Liver (tissue), 9 donors: ENCODE data around the gene PELI2. TPM values are rescaled to one million over a fixed set of nuclear protein-coding genes. Genes with fewer than 3 reads are reported as not detected.

Source experiments
- DNase-seq: peaks from one replicate; pipeline ENCODE4 v3.0.0-alpha.2; 2017; ENCODE audit warnings: low spot score
- H3K27ac ChIP-seq, 2 donors: one replicate each; pipeline ENCODE4 v1.7.0; 2013; ENCODE audit warnings: inconsistent platforms in 2 of 2, low read length in 2 of 2, control low read depth in 1 of 2, low read depth in 1 of 2, mild to moderate bottlenecking in 1 of 2
- H3K27me3 ChIP-seq, 4 donors: one replicate each; pipeline versions ENCODE4 v1.6.1 to v1.7.0; 2013; ENCODE audit warnings: low read length in 3 of 4, inconsistent platforms in 1 of 4, mild to moderate bottlenecking in 1 of 4, moderate library complexity in 1 of 4; ENCODE audit not compliant: control insufficient read depth in 4 of 4, insufficient read depth in 4 of 4
- H3K36me3 ChIP-seq, 4 donors: one replicate each; pipeline versions ENCODE4 v1.6.1 to v1.7.0; 2013; ENCODE audit warnings: low read length in 3 of 4, mild to moderate bottlenecking in 3 of 4, low read depth in 1 of 4, moderate library complexity in 1 of 4; ENCODE audit not compliant: control insufficient read depth in 4 of 4, insufficient read depth in 3 of 4
- H3K4me1 ChIP-seq, 4 donors: one replicate each; pipeline versions ENCODE4 v1.6.1 to v1.7.0; 2013; ENCODE audit warnings: low read length in 3 of 4, mild to moderate bottlenecking in 3 of 4, moderate library complexity in 1 of 4; ENCODE audit not compliant: control insufficient read depth in 4 of 4, insufficient read depth in 4 of 4
- H3K4me3 ChIP-seq, 3 donors: one replicate each; pipeline versions ENCODE4 v1.6.1 to v1.7.0; 2013; ENCODE audit warnings: low read length in 3 of 3, control low read depth in 1 of 3, low read depth in 1 of 3, mild to moderate bottlenecking in 1 of 3
- H3K9ac ChIP-seq, 2 donors: one replicate each; pipeline ENCODE4 v1.7.0; 2013; ENCODE audit warnings: low read length in 2 of 2, mild to moderate bottlenecking in 2 of 2, moderate library complexity in 2 of 2, control low read depth in 1 of 2, low read depth in 1 of 2
- H3K9me3 ChIP-seq, 4 donors: one replicate each; pipeline versions ENCODE4 v1.6.1 to v1.7.0; 2013; ENCODE audit warnings: low read length in 3 of 4; ENCODE audit not compliant: control insufficient read depth in 4 of 4
- ATF3 ChIP-seq: IDR thresholded peaks from 2 replicates; pipeline ENCODE4 v1.6.1; 2016; ENCODE audit warnings: antibody characterized with exemption
- EGR1 ChIP-seq, 2 donors: IDR thresholded peaks; 2 replicates each; pipeline ENCODE4 v1.6.1; 2016 to 2018; ENCODE audit warnings: antibody characterized with exemption in 2 of 2, low read depth in 2 of 2
- FOXA1 ChIP-seq: IDR thresholded peaks from 2 replicates; pipeline ENCODE4 v1.6.1; 2016; ENCODE audit warnings: antibody characterized with exemption
- FOXA2 ChIP-seq: IDR thresholded peaks from 2 replicates; pipeline ENCODE4 v1.6.1; 2016; ENCODE audit warnings: antibody characterized with exemption
- GABPA ChIP-seq, 2 donors: IDR thresholded peaks in 1 of 2; conservative IDR thresholded peaks in 1 of 2; 2 replicates each; pipeline ENCODE4 v1.6.1; 2016; ENCODE audit warnings: antibody characterized with exemption in 2 of 2, mild to moderate bottlenecking in 1 of 2, moderate library complexity in 1 of 2
- HNF4A ChIP-seq, 2 donors: conservative IDR thresholded peaks; 2 replicates each; pipeline ENCODE4 v1.6.1; 2016; ENCODE audit warnings: antibody characterized with exemption in 2 of 2, mild to moderate bottlenecking in 2 of 2
- JUND ChIP-seq, 2 donors: IDR thresholded peaks; 2 replicates each; pipeline ENCODE4 v1.6.1; 2016; ENCODE audit warnings: antibody characterized with exemption in 2 of 2
- MAX ChIP-seq: IDR thresholded peaks from 2 replicates; pipeline ENCODE4 v1.6.1; 2016; ENCODE audit warnings: antibody characterized with exemption
- RAD21 ChIP-seq, 2 donors: IDR thresholded peaks; 2 replicates each; pipeline ENCODE4 v1.6.1; 2016; ENCODE audit warnings: antibody characterized with exemption in 2 of 2, mild to moderate bottlenecking in 2 of 2
- REST ChIP-seq: IDR thresholded peaks from 2 replicates; pipeline ENCODE4 v1.6.1; 2016; ENCODE audit warnings: antibody characterized with exemption, mild to moderate bottlenecking
- RXRA ChIP-seq, 2 donors: IDR thresholded peaks; 2 replicates each; pipeline ENCODE4 v1.6.1; 2017 to 2018; ENCODE audit warnings: antibody characterized with exemption in 2 of 2, mild to moderate bottlenecking in 1 of 2
- SP1 ChIP-seq: IDR thresholded peaks from 2 replicates; pipeline ENCODE4 v1.6.1; 2018; ENCODE audit warnings: antibody characterized with exemption, mild to moderate bottlenecking
- YY1 ChIP-seq: IDR thresholded peaks from 2 replicates; pipeline ENCODE4 v1.6.1; 2016; ENCODE audit warnings: antibody characterized with exemption, mild to moderate bottlenecking
- ZBTB33 ChIP-seq: IDR thresholded peaks from 2 replicates; pipeline ENCODE4 v1.6.1; 2016; ENCODE audit warnings: antibody characterized with exemption
- WGBS: extraction: QIAGEN DNeasy Blood & Tissue Kit; methylation state at CpG from one replicate; pipeline ENCODE4 v1.1.7; 2013; 5-methylcytosine and 5-hydroxymethylcytosine counted together
- polyA plus RNA-seq, 2 donors: library from polyadenylated mRNA; stranded (reverse) in 1 of 2; unstranded in 1 of 2; fragments of 200-250 nt in 1 of 2; fragments of >200 nt in 1 of 2; fragmentation: Nextera tagmentation in 1 of 2; extraction: Ambion mirVana in 1 of 2; gene quantifications; one replicate each; pipeline versions ENCODE4 v1.2.1 to v1.2.3, GENCODE V29; 2013 to 2015
- total RNA-seq, 2 donors: library from RNA; depleted of rRNA; stranded (reverse); fragments of >200 nt; gene quantifications; one replicate each; pipeline ENCODE4 v1.2.3, GENCODE V29; 2014
- donor health status: healthy.
- donor health status: healthy.
- donor health status: healthy.
- donor health status: healthy.
- donor health status: healthy.

PELI2 gene
- total and polyA plus RNA-seq, 4 donors = 0.68 to 2.9 (median 1.2) TPM

GRCh38 chr14:56159066-56159465 is 40.9 kb downstream of the PELI2 start (continued):
- TF ChIP-seq ATF3 (no peak), YY1 (no peak), ZBTB33 (no peak), MAX (no peak), JUND (IDR thresholded peaks at IDR 0.05) (no peak), RXRA (IDR thresholded peaks at IDR 0.05) (no peak)

- Histone ChIP-seq H3K27ac (no peak overlapping the region), H3K9ac (no peak overlapping the region)
- WGBS = 44% methylated on average over 2 of the region's 2 CpGs
Observed at GRCh38 chr14:56160088-56160487, 41.9 kb downstream of the PELI2 start.

More at GRCh38 chr14:56160088-56160487, 41.9 kb downstream of the PELI2 start:
- no peaks in the 10 kb centered on the region for H3K4me1 ChIP-seq
- H3K4me3 ChIP-seq = no peak overlapping the region
- no peaks in the 10 kb centered on the region for H3K27me3 ChIP-seq
- H3K36me3 ChIP-seq = no peaks in the 10 kb centered on the region
- H3K9me3 ChIP-seq = peaks cover 0 to 6% (median 3%) of the 10 kb centered on the region in 4 donors
- TF ChIP-seq FOXA2 = no peak
- no peak for TF ChIP-seq EGR1 (IDR thresholded peaks at IDR 0.05; ENCODE audit: low read depth in 2 of 2)
- no peak for TF ChIP-seq FOXA1
- no peak for TF ChIP-seq SP1
- TF ChIP-seq ATF3 = no peak
- no peak for TF ChIP-seq JUND (IDR thresholded peaks at IDR 0.05)
- TF ChIP-seq GABPA (IDR thresholded peaks at IDR 0.05 in 1 of 2, conservative IDR thresholded peaks at IDR 0.05 in 1 of 2) = no peak
- no peak for TF ChIP-seq RAD21 (IDR thresholded peaks at IDR 0.05)
- no peak for TF ChIP-seq REST
- TF ChIP-seq HNF4A (conservative IDR thresholded peaks at IDR 0.05) = no peak
- no peak for DNase-seq
